Mammary epithelial cell (primary cell): Measurements from ENCODE around the gene ERI3.

ENCODE experiments used
- EZH2 ChIP-seq: IDR thresholded peaks from 2 replicates; pipeline ENCODE4 v1.6.1; 2012; ENCODE audit warnings: low read length, inconsistent platforms, borderline replicate concordance
- TF ChIP-seq, protein P1 (sequence below), 2 donors: IDR thresholded peaks in 1 of 2; conservative IDR thresholded peaks in 1 of 2; 2 replicates each; pipeline ENCODE4 v1.5.1; 2011 to 2012; ENCODE audit warnings: inconsistent platforms in 2 of 2, low read length in 2 of 2, mild to moderate bottlenecking in 2 of 2, control low read depth in 1 of 2, low read depth in 1 of 2; ENCODE audit not compliant: insufficient read depth in 1 of 2; ENCODE audit errors: extremely low read depth in 1 of 2

DNA sequence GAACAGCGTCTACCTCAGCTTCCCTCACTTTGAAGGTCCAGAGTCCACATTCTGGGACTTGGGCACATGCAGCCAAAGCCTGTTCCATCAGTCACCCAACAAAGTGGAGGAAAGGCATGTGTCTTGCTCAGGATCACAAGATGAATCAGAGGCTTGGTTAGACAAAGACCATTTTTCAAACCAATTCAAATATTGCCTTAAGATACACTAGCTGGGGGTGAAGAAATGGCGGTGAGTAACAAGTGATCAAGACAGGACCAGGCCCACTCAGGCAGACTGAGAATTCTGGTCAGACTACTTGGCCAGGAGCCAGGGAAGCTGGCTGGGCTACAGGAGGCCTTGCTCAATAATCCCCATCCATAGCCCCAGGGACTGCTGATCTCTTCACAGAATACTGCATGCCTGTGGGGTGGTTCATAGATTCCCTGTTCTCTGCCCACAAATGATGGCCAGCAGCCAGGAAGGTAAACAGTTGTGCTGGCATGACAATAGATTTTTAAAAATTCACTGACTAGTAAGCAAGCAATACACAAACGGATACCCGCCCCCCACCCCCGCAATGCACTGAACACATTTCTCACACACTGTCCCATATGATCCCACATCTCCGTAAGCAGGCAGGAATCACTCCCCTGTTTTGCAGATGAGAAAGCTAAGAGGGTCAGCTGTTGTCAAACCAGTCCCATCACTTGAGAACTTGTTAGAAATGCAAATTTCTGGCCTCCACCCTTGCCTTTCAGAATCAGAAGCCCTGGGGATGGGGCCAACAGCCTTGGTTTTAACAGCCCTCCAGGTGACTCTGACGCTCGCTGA is 27.2 kb downstream of the ERI3 start:
- TF ChIP-seq, protein P1, sequence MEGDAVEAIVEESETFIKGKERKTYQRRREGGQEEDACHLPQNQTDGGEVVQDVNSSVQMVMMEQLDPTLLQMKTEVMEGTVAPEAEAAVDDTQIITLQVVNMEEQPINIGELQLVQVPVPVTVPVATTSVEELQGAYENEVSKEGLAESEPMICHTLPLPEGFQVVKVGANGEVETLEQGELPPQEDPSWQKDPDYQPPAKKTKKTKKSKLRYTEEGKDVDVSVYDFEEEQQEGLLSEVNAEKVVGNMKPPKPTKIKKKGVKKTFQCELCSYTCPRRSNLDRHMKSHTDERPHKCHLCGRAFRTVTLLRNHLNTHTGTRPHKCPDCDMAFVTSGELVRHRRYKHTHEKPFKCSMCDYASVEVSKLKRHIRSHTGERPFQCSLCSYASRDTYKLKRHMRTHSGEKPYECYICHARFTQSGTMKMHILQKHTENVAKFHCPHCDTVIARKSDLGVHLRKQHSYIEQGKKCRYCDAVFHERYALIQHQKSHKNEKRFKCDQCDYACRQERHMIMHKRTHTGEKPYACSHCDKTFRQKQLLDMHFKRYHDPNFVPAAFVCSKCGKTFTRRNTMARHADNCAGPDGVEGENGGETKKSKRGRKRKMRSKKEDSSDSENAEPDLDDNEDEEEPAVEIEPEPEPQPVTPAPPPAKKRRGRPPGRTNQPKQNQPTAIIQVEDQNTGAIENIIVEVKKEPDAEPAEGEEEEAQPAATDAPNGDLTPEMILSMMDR (conservative IDR thresholded peaks at IDR 0.05 in 1 of 2, IDR thresholded peaks at IDR 0.05 in 1 of 2; ENCODE audit: extremely low read depth in 1 of 2, insufficient read depth in 1 of 2, low read depth in 1 of 2, low read length in 2 of 2): no peak
- TF ChIP-seq EZH2: no peak
